Testis (tissue), 3 donors: ENCODE results near the gene CARS1. TPM values are rescaled to one million over a fixed set of nuclear protein-coding genes. Genes with fewer than 3 reads are reported as not detected.

ENCODE experiments used
- DNase-seq: peaks from one replicate; pipeline ENCODE4 v3.0.0-alpha.2; 2019
- H3K27ac ChIP-seq, 2 donors: fragments of 200-600 bp; sonication (generic); one replicate each; pipeline ENCODE4 v1.5.1; 2019
- H3K27me3 ChIP-seq: fragments of 200-600 bp; sonication (generic); one replicate; pipeline ENCODE4 v1.5.1; 2019
- H3K36me3 ChIP-seq: fragments of 200-600 bp; sonication (generic); one replicate; pipeline ENCODE4 v1.5.1; 2017; ENCODE audit warnings: low read depth; ENCODE audit errors: missing control alignments
- H3K4me1 ChIP-seq: fragments of 200-600 bp; sonication (generic); one replicate; pipeline ENCODE4 v1.5.1; 2019
- H3K4me3 ChIP-seq, 2 donors: fragments of 200-600 bp; sonication (generic); one replicate each; pipeline ENCODE4 v1.5.1; 2017 to 2019
- H3K9me3 ChIP-seq: fragments of 200-600 bp; sonication (generic); one replicate; pipeline ENCODE4 v1.5.1; 2017
- CTCF ChIP-seq, 3 experiments: fragments of 450-650 bp in 2 of 3; fragments of 200-600 bp in 1 of 3; sonication (generic) in 1 of 3; IDR thresholded peaks; one replicate each; pipeline ENCODE4 v1.5.1; 2016 to 2019; ENCODE audit warnings: antibody characterized with exemption in 3 of 3, mild to moderate bottlenecking in 2 of 3, moderate library complexity in 1 of 3
- POLR2A ChIP-seq: fragments of 450-650 bp; IDR thresholded peaks from one replicate; pipeline ENCODE4 v1.6.1; 2017; ENCODE audit warnings: antibody characterized with exemption, mild to moderate bottlenecking, moderate library complexity
- WGBS, 2 donors: methylation state at CpG; one replicate each; pipeline ENCODE4 v1.1.5; 2018; 5-methylcytosine and 5-hydroxymethylcytosine counted together
- intact Hi-C: fragments of 100-400 bp; cut with DNase I; formaldehyde crosslinking; loops from one replicate; pipeline ENCODE4 v1.15.1; 2023; ENCODE audit warnings: low total_unique reads
- polyA plus RNA-seq: library from polyadenylated mRNA; stranded (reverse); fragments of 350-450 nt; fragmentation: Illumina TruSeq; extraction: RNeasy Lipid Tissue Mini Kit (QIAGEN cat#74804); gene quantifications from one replicate; pipeline ENCODE4 v1.2.3, GENCODE V29; 2014; ENCODE audit warnings: low read depth, low replicate concordance; ENCODE audit not compliant: insufficient read depth
- total RNA-seq, 2 donors: library from RNA; depleted of rRNA; stranded (reverse); fragments of >200 nt; gene quantifications; one replicate each; pipeline ENCODE4 v1.2.3, GENCODE V29; 2016

The CARS1 gene
- total and polyA plus RNA-seq, 3 donors from 2014 or later, result 34.8 to 48.2 (median 43.8) TPM

- Histone ChIP-seq H3K27me3 (no peaks in the 10 kb centered on the region), H3K36me3 (no peaks in the 10 kb centered on the region), H3K4me3 (no peak overlapping the region), H3K27ac (no peak overlapping the region), H3K4me1 (peaks cover 12% of the 10 kb centered on the region), H3K9me3 (no peaks in the 10 kb centered on the region)
- no peak for TF ChIP-seq CTCF (IDR thresholded peaks at IDR 0.05)
- TF ChIP-seq POLR2A, result no peak
- WGBS, 2 donors, result 92 to 93% methylated on average over 9 to 11 of the region's 11 CpGs
- no peak for DNase-seq
- intact Hi-C loops, result no loop called here
Observed at GRCh38 chr11:3060436-3061025, 3.3 kb upstream of the CARS1 start.

- intact Hi-C loops, result no loop called here
- TF ChIP-seq CTCF (IDR thresholded peaks at IDR 0.05) (no peak), POLR2A (no peak)
- peaks cover 12% of the 10 kb centered on the region for H3K4me1 ChIP-seq
- H3K9me3 ChIP-seq, result no peaks in the 10 kb centered on the region
- H3K27ac ChIP-seq, result no peak overlapping the region
- no peak for DNase-seq
- 75 to 85% methylated on average over 12 to 13 of the region's 13 CpGs for WGBS, 2 donors
- no peak overlapping the region for H3K4me3 ChIP-seq
- H3K36me3 ChIP-seq, result no peaks in the 10 kb centered on the region
- no peaks in the 10 kb centered on the region for H3K27me3 ChIP-seq
Observed at GRCh38 chr11:3058753-3059664, 1.8 kb upstream of the CARS1 start.

- no peak for DNase-seq
- no peak for TF ChIP-seq POLR2A
- no peak for TF ChIP-seq CTCF (IDR thresholded peaks at IDR 0.05)
- 2% methylated on average over 8 to 27 of the region's 29 CpGs for WGBS, 2 donors
- no peaks in the 10 kb centered on the region for H3K36me3 ChIP-seq
- H3K4me3 ChIP-seq, result peak overlapping the region; percentile 87 to 95
- H3K9me3 ChIP-seq, result no peaks in the 10 kb centered on the region
- H3K4me1 ChIP-seq, result peaks cover 12% of the 10 kb centered on the region
- peak overlapping the region; percentile 61 to 82 for H3K27ac ChIP-seq
- H3K27me3 ChIP-seq, result no peaks in the 10 kb centered on the region
- intact Hi-C loops, result no loop called here
Observed at GRCh38 chr11:3056296-3057068, 741 bp downstream of the CARS1 start.

- H3K36me3 ChIP-seq, result no peaks in the 10 kb centered on the region
- no peaks in the 10 kb centered on the region for H3K27me3 ChIP-seq
- no peak for TF ChIP-seq POLR2A
- TF ChIP-seq CTCF (IDR thresholded peaks at IDR 0.05), result no peak
- H3K4me1 ChIP-seq, result peaks cover 12% of the 10 kb centered on the region
- no peak overlapping the region for H3K4me3 ChIP-seq
- WGBS, 2 donors, result 80 to 83% methylated on average over 7 to 8 of the region's 8 CpGs
- H3K9me3 ChIP-seq, result no peaks in the 10 kb centered on the region
- intact Hi-C loops, result no loop called here
- no peak for DNase-seq
- no peak overlapping the region for H3K27ac ChIP-seq
Observed at GRCh38 chr11:3055891-3056290, 1.3 kb downstream of the CARS1 start.
